ENCODE results near the gene SLC25A28. TPM values are rescaled to one million over a fixed set of nuclear protein-coding genes. Genes with fewer than 3 reads are reported as not detected.
A peak's percentile ranks its signal among the peaks of the same experiment; 100 is the strongest.

The SLC25A28 gene
- total and polyA plus RNA-seq, 3 experiments from 2014 or later, result 26.4 to 42.9 (median 41.9) TPM

GRCh38 chr10:99579971-99580370 lies 40.3 kb downstream of the SLC25A28 start:
- ChIA-PET CTCF (interaction anchor here (1.9 kb wide), 1 partner anchor 32 kb away, joined by 6 read pairs; no protein-coding TSS in a partner anchor), POLR2A (no interaction called here)
- Mint-ChIP-seq H3K27ac (no peak overlapping the region), H3K4me1 (no peaks in the 10 kb centered on the region), H3K9me3 (no peaks in the 10 kb centered on the region), H3K4me3 (no peak overlapping the region), H3K36me3 (no peaks in the 10 kb centered on the region), H3K27me3 (peaks cover 8 to 13% of the 10 kb centered on the region in 2 donors)
- Histone ChIP-seq H3K27ac (ENCODE audit: low read depth, low read length) (no peak overlapping the region), H3K4me1 (ENCODE audit: insufficient read depth, low read length) (no peaks in the 10 kb centered on the region), H3K9me3 (ENCODE audit: low read length) (no peaks in the 10 kb centered on the region), H3K27me3 (ENCODE audit: insufficient read depth, low read length, poor library complexity, severe bottlenecking) (no peaks in the 10 kb centered on the region), H3K36me3 (ENCODE audit: insufficient read depth, low read length) (no peaks in the 10 kb centered on the region), H3K4me3 (ENCODE audit: low read length) (no peak overlapping the region)
- no peak for DNase-seq

GRCh38 chr10:99573790-99574189 lies 46.4 kb downstream of the SLC25A28 start:
- H3K4me1 ChIP-seq (ENCODE audit: insufficient read depth, low read length), result no peaks in the 10 kb centered on the region
- no peak for DNase-seq
- POLR2A ChIA-PET, result no interaction called here
- H3K4me3 ChIP-seq (ENCODE audit: low read length), result no peak overlapping the region
- Mint-ChIP-seq H3K9me3 (no peaks in the 10 kb centered on the region), H3K4me1 (no peaks in the 10 kb centered on the region), H3K4me3 (no peak overlapping the region), H3K27me3 (peaks cover 13 to 31% of the 10 kb centered on the region in 2 donors), H3K27ac (no peak overlapping the region), H3K36me3 (no peaks in the 10 kb centered on the region)
- no peaks in the 10 kb centered on the region for H3K36me3 ChIP-seq (ENCODE audit: insufficient read depth, low read length)
- H3K27ac ChIP-seq (ENCODE audit: low read depth, low read length), result no peak overlapping the region
- no peaks in the 10 kb centered on the region for H3K9me3 ChIP-seq (ENCODE audit: low read length)
- H3K27me3 ChIP-seq (ENCODE audit: insufficient read depth, low read length, poor library complexity, severe bottlenecking), result no peaks in the 10 kb centered on the region
- CTCF ChIA-PET, result interaction anchor here (1.3 kb wide), 1 partner anchor 13 kb away, joined by 3 read pairs; no protein-coding TSS in a partner anchor

GRCh38 chr10:99571816-99572215 lies 48.4 kb downstream of the SLC25A28 start:
- DNase-seq, result no peak
- H3K9me3 ChIP-seq (ENCODE audit: low read length), result no peaks in the 10 kb centered on the region
- CTCF ChIA-PET, result no interaction called here
- Mint-ChIP-seq H3K9me3 (no peaks in the 10 kb centered on the region), H3K4me3 (no peak overlapping the region), H3K27ac (peak overlapping the region in 1 of 8 donors; percentile 57), H3K27me3 (peaks cover 9 to 38% of the 10 kb centered on the region in 2 donors), H3K4me1 (no peaks in the 10 kb centered on the region), H3K36me3 (no peaks in the 10 kb centered on the region)
- H3K36me3 ChIP-seq (ENCODE audit: insufficient read depth, low read length), result no peaks in the 10 kb centered on the region
- H3K27me3 ChIP-seq (ENCODE audit: insufficient read depth, low read length, poor library complexity, severe bottlenecking), result no peaks in the 10 kb centered on the region
- H3K4me3 ChIP-seq (ENCODE audit: low read length), result no peak overlapping the region
- H3K4me1 ChIP-seq (ENCODE audit: insufficient read depth, low read length), result no peaks in the 10 kb centered on the region
- POLR2A ChIA-PET, result no interaction called here
- H3K27ac ChIP-seq (ENCODE audit: low read depth, low read length), result no peak overlapping the region

GRCh38 chr10:99569961-99570360 lies 50.3 kb downstream of the SLC25A28 start:
- POLR2A ChIA-PET, result no interaction called here
- Mint-ChIP-seq H3K27ac (no peak overlapping the region), H3K36me3 (no peaks in the 10 kb centered on the region), H3K27me3 (peaks cover 9 to 46% of the 10 kb centered on the region in 2 donors), H3K4me1 (no peaks in the 10 kb centered on the region), H3K4me3 (no peak overlapping the region), H3K9me3 (no peaks in the 10 kb centered on the region)
- H3K4me3 ChIP-seq (ENCODE audit: low read length), result no peak overlapping the region
- no peak for DNase-seq
- H3K27ac ChIP-seq (ENCODE audit: low read depth, low read length), result no peak overlapping the region
- no peaks in the 10 kb centered on the region for H3K9me3 ChIP-seq (ENCODE audit: low read length)
- no peaks in the 10 kb centered on the region for H3K36me3 ChIP-seq (ENCODE audit: insufficient read depth, low read length)
- H3K27me3 ChIP-seq (ENCODE audit: insufficient read depth, low read length, poor library complexity, severe bottlenecking), result no peaks in the 10 kb centered on the region
- CTCF ChIA-PET, result no interaction called here
- H3K4me1 ChIP-seq (ENCODE audit: insufficient read depth, low read length), result no peaks in the 10 kb centered on the region

GRCh38 chr10:99569253-99569939 lies 50.8 kb downstream of the SLC25A28 start:
- ChIA-PET CTCF (no interaction called here), POLR2A (no interaction called here)
- Mint-ChIP-seq H3K27me3 (peaks cover 12 to 46% of the 10 kb centered on the region in 2 donors), H3K4me3 (no peak overlapping the region), H3K4me1 (no peaks in the 10 kb centered on the region), H3K36me3 (no peaks in the 10 kb centered on the region), H3K9me3 (no peaks in the 10 kb centered on the region), H3K27ac (no peak overlapping the region)
- H3K9me3 ChIP-seq (ENCODE audit: low read length), result no peaks in the 10 kb centered on the region
- DNase-seq, result no peak
- H3K4me3 ChIP-seq (ENCODE audit: low read length), result no peak overlapping the region
- H3K4me1 ChIP-seq (ENCODE audit: insufficient read depth, low read length), result no peaks in the 10 kb centered on the region
- no peaks in the 10 kb centered on the region for H3K27me3 ChIP-seq (ENCODE audit: insufficient read depth, low read length, poor library complexity, severe bottlenecking)
- no peak overlapping the region for H3K27ac ChIP-seq (ENCODE audit: low read depth, low read length)
- no peaks in the 10 kb centered on the region for H3K36me3 ChIP-seq (ENCODE audit: insufficient read depth, low read length)

GRCh38 chr10:99565166-99565565 lies 55.1 kb downstream of the SLC25A28 start:
- POLR2A ChIA-PET, result no interaction called here
- Histone ChIP-seq H3K9me3 (ENCODE audit: low read length) (no peaks in the 10 kb centered on the region), H3K36me3 (ENCODE audit: insufficient read depth, low read length) (no peaks in the 10 kb centered on the region), H3K27ac (ENCODE audit: low read depth, low read length) (no peak overlapping the region), H3K27me3 (ENCODE audit: insufficient read depth, low read length, poor library complexity, severe bottlenecking) (no peaks in the 10 kb centered on the region), H3K4me1 (ENCODE audit: insufficient read depth, low read length) (no peaks in the 10 kb centered on the region), H3K4me3 (ENCODE audit: low read length) (no peak overlapping the region)
- Mint-ChIP-seq H3K27ac (no peak overlapping the region), H3K27me3 (peaks cover 9 to 45% of the 10 kb centered on the region in 2 donors), H3K4me3 (no peak overlapping the region), H3K9me3 (no peaks in the 10 kb centered on the region), H3K36me3 (no peaks in the 10 kb centered on the region), H3K4me1 (no peaks in the 10 kb centered on the region)
- CTCF ChIA-PET, result interaction anchor here (0.7 kb wide), 1 partner anchor 98 kb away, joined by 3 read pairs; no protein-coding TSS in a partner anchor
- no peak for DNase-seq

GRCh38 chr10:99564361-99564760 lies 55.9 kb downstream of the SLC25A28 start:
- CTCF ChIA-PET, result no interaction called here
- H3K27ac Mint-ChIP-seq, result no peak overlapping the region
- no peak overlapping the region for H3K4me3 Mint-ChIP-seq
- Histone ChIP-seq H3K4me3 (ENCODE audit: low read length) (no peak overlapping the region), H3K36me3 (ENCODE audit: insufficient read depth, low read length) (no peaks in the 10 kb centered on the region), H3K27ac (ENCODE audit: low read depth, low read length) (no peak overlapping the region), H3K9me3 (ENCODE audit: low read length) (no peaks in the 10 kb centered on the region), H3K27me3 (ENCODE audit: insufficient read depth, low read length, poor library complexity, severe bottlenecking) (no peaks in the 10 kb centered on the region), H3K4me1 (ENCODE audit: insufficient read depth, low read length) (no peaks in the 10 kb centered on the region)
- H3K36me3 Mint-ChIP-seq, result no peaks in the 10 kb centered on the region
- H3K27me3 Mint-ChIP-seq, result peaks cover 11 to 42% of the 10 kb centered on the region in 2 donors
- H3K9me3 Mint-ChIP-seq, result no peaks in the 10 kb centered on the region
- POLR2A ChIA-PET, result no interaction called here
- no peaks in the 10 kb centered on the region for H3K4me1 Mint-ChIP-seq
- DNase-seq, result no peak

GRCh38 chr10:99562631-99563030 lies 57.6 kb downstream of the SLC25A28 start:
- no peak for DNase-seq
- no peaks in the 10 kb centered on the region for H3K4me1 Mint-ChIP-seq
- no peak overlapping the region for H3K4me3 Mint-ChIP-seq
- no peak overlapping the region for H3K4me3 ChIP-seq (ENCODE audit: low read length)
- CTCF ChIA-PET, result no interaction called here
- no peaks in the 10 kb centered on the region for H3K4me1 ChIP-seq (ENCODE audit: insufficient read depth, low read length)
- H3K27me3 ChIP-seq (ENCODE audit: insufficient read depth, low read length, poor library complexity, severe bottlenecking), result no peaks in the 10 kb centered on the region
- no peaks in the 10 kb centered on the region for H3K36me3 Mint-ChIP-seq
- no peaks in the 10 kb centered on the region for H3K9me3 Mint-ChIP-seq
- H3K27me3 Mint-ChIP-seq, result peaks cover 9 to 36% of the 10 kb centered on the region in 2 donors
- H3K36me3 ChIP-seq (ENCODE audit: insufficient read depth, low read length), result no peaks in the 10 kb centered on the region
- POLR2A ChIA-PET, result no interaction called here
- no peak overlapping the region for H3K27ac ChIP-seq (ENCODE audit: low read depth, low read length)
- H3K27ac Mint-ChIP-seq, result no peak overlapping the region
- H3K9me3 ChIP-seq (ENCODE audit: low read length), result no peaks in the 10 kb centered on the region
